ENCODE results near the gene MSX2. TPM values are rescaled to one million over a fixed set of nuclear protein-coding genes. Genes with fewer than 3 reads are reported as not detected.

MSX2 gene
- total RNA-seq, 1 experiment from 2014 or later: 8.5 TPM

DNA sequence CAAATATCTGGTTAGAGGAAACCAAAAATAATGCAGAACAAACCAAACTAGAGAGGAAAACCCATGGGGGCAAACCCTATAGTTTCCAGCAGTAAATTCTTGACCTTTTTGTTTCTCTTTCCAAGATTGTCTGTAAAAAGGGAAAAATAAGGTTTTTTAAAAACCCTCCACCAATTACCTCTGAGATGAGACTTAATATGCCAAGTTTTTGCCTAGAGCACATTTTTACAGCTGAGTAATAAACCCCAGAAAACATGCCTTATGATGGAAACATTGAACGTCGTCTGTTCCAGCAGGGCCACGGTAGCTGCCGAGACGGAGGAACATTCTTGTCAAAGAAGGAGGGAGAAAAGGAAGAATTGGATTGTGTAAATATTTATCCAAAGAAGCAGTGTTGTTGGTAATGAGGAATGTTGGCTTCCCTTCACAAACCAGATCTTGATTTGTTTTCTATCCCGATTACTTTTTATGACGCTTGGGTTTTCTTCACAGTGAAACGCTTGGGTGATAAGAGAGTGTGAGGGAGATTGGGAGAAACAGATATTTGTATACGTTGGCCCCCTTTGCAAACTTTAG lies 17.3 kb upstream of the MSX2 start:
- no peaks in the 10 kb centered on the region; the same call in 1 of the 2 replicates for H3K4me1 ChIP-seq (ENCODE audit: control insufficient read depth, insufficient read depth, low read length)
- DNase-seq (ENCODE audit: low read depth, low spot score) (no peak), ATAC-seq (no peak)
- BruUV-seq (replicated peaks): no TSS peak
- H3K9me3 ChIP-seq (ENCODE audit: control insufficient read depth, insufficient read depth, low read depth, low read length): no peaks in the 10 kb centered on the region
- POLR2A ChIA-PET: no interaction called here
- TF ChIP-seq TCF7L2 (IDR thresholded peaks at IDR 0.05; ENCODE audit: low read depth, low read length) (no peak), SIN3A (IDR thresholded peaks at IDR 0.05; ENCODE audit: borderline replicate concordance, insufficient read depth, low read depth, low read length) (no peak), POLR2AphosphoS5 (IDR thresholded peaks at IDR 0.05; ENCODE audit: low read depth, low read length) (no peak)
- TF ChIP-seq, protein P1, sequence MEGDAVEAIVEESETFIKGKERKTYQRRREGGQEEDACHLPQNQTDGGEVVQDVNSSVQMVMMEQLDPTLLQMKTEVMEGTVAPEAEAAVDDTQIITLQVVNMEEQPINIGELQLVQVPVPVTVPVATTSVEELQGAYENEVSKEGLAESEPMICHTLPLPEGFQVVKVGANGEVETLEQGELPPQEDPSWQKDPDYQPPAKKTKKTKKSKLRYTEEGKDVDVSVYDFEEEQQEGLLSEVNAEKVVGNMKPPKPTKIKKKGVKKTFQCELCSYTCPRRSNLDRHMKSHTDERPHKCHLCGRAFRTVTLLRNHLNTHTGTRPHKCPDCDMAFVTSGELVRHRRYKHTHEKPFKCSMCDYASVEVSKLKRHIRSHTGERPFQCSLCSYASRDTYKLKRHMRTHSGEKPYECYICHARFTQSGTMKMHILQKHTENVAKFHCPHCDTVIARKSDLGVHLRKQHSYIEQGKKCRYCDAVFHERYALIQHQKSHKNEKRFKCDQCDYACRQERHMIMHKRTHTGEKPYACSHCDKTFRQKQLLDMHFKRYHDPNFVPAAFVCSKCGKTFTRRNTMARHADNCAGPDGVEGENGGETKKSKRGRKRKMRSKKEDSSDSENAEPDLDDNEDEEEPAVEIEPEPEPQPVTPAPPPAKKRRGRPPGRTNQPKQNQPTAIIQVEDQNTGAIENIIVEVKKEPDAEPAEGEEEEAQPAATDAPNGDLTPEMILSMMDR (IDR thresholded peaks at IDR 0.05): no peak
- TF ChIP-seq, protein P2, sequence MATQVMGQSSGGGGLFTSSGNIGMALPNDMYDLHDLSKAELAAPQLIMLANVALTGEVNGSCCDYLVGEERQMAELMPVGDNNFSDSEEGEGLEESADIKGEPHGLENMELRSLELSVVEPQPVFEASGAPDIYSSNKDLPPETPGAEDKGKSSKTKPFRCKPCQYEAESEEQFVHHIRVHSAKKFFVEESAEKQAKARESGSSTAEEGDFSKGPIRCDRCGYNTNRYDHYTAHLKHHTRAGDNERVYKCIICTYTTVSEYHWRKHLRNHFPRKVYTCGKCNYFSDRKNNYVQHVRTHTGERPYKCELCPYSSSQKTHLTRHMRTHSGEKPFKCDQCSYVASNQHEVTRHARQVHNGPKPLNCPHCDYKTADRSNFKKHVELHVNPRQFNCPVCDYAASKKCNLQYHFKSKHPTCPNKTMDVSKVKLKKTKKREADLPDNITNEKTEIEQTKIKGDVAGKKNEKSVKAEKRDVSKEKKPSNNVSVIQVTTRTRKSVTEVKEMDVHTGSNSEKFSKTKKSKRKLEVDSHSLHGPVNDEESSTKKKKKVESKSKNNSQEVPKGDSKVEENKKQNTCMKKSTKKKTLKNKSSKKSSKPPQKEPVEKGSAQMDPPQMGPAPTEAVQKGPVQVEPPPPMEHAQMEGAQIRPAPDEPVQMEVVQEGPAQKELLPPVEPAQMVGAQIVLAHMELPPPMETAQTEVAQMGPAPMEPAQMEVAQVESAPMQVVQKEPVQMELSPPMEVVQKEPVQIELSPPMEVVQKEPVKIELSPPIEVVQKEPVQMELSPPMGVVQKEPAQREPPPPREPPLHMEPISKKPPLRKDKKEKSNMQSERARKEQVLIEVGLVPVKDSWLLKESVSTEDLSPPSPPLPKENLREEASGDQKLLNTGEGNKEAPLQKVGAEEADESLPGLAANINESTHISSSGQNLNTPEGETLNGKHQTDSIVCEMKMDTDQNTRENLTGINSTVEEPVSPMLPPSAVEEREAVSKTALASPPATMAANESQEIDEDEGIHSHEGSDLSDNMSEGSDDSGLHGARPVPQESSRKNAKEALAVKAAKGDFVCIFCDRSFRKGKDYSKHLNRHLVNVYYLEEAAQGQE (IDR thresholded peaks at IDR 0.05; ENCODE audit: insufficient read depth in 1 of 2, low read depth in 2 of 2, low read length in 1 of 2): no peak
- CTCF ChIA-PET: no interaction called here
- intact Hi-C loops (cut with micrococcal nuclease; ENCODE audit: unreplicated experiment): no loop called here
- in situ Hi-C loops (cut with HindIII; ENCODE audit: low pct_unique_long_range_greater_than_20kb, low sequenced_read_pairs): no loop called here
- no peaks in the 10 kb centered on the region for H3K36me3 ChIP-seq (ENCODE audit: control insufficient read depth, insufficient read depth, low read length)
- H3K4me3 ChIP-seq (ENCODE audit: low read depth in 2 of 2, low read length in 2 of 2): no peak overlapping the region
- H3K27ac ChIP-seq (ENCODE audit: low read length): no peak overlapping the region
- H3K27me3 ChIP-seq (ENCODE audit: control insufficient read depth, insufficient read depth, low read length): no peaks in the 10 kb centered on the region

DNA sequence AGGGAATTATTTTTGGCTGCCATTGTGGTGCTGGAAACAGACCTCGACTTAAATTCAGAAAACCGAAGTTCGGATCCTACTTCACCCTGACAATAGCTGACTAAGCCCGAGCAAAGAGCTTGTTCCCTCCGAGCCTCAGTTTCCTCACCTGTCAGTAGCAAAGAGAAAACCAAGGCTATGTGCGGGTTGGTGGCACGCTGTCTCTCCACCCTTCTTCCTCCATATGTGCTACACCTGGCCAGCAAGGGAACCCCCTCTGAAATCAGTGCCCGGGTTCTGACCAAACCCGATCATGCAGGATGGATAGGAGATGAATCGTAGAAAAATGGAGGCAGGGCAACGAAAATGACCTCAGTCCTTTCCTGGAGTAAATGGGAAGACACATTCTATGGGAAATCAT lies 16.7 kb upstream of the MSX2 start:
- Histone ChIP-seq H3K4me1 (ENCODE audit: control insufficient read depth, insufficient read depth, low read length) (no peaks in the 10 kb centered on the region; the same call in 1 of the 2 replicates), H3K27ac (ENCODE audit: low read length) (no peak overlapping the region), H3K36me3 (ENCODE audit: control insufficient read depth, insufficient read depth, low read length) (no peaks in the 10 kb centered on the region), H3K4me3 (ENCODE audit: low read depth in 2 of 2, low read length in 2 of 2) (no peak overlapping the region), H3K27me3 (ENCODE audit: control insufficient read depth, insufficient read depth, low read length) (no peaks in the 10 kb centered on the region), H3K9me3 (ENCODE audit: control insufficient read depth, insufficient read depth, low read depth, low read length) (no peaks in the 10 kb centered on the region)
- TF ChIP-seq POLR2AphosphoS5 (IDR thresholded peaks at IDR 0.05; ENCODE audit: low read depth, low read length) (no peak), SIN3A (IDR thresholded peaks at IDR 0.05; ENCODE audit: borderline replicate concordance, insufficient read depth, low read depth, low read length) (no peak), TCF7L2 (IDR thresholded peaks at IDR 0.05; ENCODE audit: low read depth, low read length) (no peak)
- TF ChIP-seq, protein P2 (IDR thresholded peaks at IDR 0.05; ENCODE audit: insufficient read depth in 1 of 2, low read depth in 2 of 2, low read length in 1 of 2): no peak
- TF ChIP-seq, protein P1 (IDR thresholded peaks at IDR 0.05): no peak
- no TSS peak for BruUV-seq (replicated peaks)
- ATAC-seq (no peak), DNase-seq (ENCODE audit: low read depth, low spot score) (no peak)
- POLR2A ChIA-PET: interaction anchor here (0.5 kb wide), 1 partner anchor 14 kb away, joined by 4 read pairs; no protein-coding TSS in a partner anchor
- in situ Hi-C loops (cut with HindIII; ENCODE audit: low pct_unique_long_range_greater_than_20kb, low sequenced_read_pairs) (no loop called here), intact Hi-C loops (cut with micrococcal nuclease; ENCODE audit: unreplicated experiment) (no loop called here)
- CTCF ChIA-PET: no interaction called here
